Amygdala (tissue), 56 donors: Measurements from ENCODE around the gene BTC.
"Not testable (repeated sequence)": the region's sequence is repeated elsewhere in the genome, so short reads cannot be mapped to it uniquely, and the experiment has no call there.

Source experiments
- DNase-seq, 56 donors: peaks; one replicate each; lab custom pipeline; 2025; lab: John Stamatoyannopoulos, UW

Gene BTC

DNA sequence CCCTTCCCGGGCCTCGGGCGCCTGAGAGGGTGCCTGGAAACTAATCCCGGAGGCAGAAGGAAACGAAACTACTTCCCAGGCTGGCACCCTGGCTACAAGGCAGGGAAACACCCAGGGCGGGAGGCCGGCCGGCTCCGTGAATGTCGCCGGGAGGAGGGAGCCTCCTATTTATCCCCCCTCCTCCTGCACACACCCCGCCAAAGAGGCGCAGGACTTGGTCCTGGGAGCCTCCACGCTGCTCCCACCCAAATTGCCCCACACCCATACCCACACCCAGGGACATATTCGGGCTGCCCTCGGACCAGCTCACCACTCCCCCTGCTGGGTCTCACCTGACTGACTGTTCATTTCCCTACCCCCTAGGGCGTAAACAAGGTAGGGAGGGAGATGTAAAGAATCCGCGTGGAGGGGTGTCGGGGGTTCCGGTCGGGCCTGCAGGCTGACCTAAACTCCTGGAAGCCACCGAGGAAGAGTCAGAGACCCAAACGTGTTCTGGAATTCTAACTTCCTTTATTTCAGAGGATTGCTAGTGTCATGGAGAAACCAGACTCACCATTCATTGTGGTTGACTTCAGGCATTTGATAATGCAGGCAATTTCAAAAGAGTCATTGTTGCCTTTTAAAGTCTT, at the start of gene BTC:
Gene BTC, minus strand, starts transcription at position 142 of the 629 bp plus-strand sequence. CDS start 198 bp downstream, outside the sequence.
- peak in 14 of 56 donors; percentile 1 to 34 (median 8) for DNase-seq

GRCh38 chr4:74840936-74841509, 46.7 kb upstream of the BTC start:
- DNase-seq: no peak

DNA sequence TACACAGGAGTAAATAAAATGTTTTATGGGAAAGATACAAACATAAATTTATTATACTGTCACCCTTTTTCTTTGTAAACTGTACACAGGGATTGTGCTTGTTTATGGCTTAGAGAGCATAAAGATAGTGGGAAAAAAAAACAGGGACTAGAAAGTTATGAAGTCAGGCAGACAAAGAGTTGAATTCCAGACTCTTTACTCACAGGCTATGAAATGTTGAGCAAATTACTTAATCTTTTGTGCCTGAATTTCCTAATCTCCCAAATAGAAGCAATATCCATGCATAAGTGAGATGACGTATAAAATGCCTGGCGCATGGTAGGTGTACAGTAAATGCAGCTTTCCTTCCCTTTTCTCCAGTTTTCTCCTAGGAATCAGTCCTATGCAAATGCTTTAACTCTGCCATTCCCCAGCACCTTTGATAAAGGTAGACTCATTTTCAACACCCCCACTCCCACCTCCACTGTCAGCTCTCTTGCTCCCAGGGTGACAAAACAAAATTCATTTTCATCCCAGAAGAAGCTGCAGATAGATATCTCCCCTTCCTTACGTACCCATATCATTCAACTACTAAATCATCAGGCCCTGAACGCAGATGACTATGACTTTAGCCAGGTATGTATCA, 44.5 kb upstream of the BTC start:
- no peak for DNase-seq

DNA sequence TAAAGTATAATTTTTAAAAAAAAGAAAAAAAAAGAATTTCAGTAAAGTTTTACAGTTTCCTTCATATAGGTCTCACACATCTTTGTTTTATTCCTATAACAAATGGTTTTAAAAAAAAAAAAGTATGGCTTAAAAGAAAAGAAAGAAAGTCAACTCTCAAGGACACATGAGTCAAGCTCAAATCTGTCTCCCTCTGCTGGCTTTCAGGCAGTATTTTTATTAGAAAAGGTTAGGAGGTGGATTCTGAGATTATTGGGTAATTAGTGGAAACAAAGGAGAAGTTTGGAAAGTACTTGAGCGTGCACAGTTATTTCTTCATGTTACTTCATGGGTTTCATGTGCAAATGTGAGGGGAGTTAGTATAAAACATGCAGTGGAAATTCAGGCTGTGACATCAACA, 36.6 kb upstream of the BTC start:
- DNase-seq: no peak

GRCh38 chr4:74823194-74823593, 28.9 kb upstream of the BTC start:
- no peak for DNase-seq

- no peak for DNase-seq
Observed at GRCh38 chr4:74822603-74823002, 28.3 kb upstream of the BTC start.

- DNase-seq: no peak
Observed at GRCh38 chr4:74821541-74821940, 27.2 kb upstream of the BTC start.

- DNase-seq: no peak
Observed at GRCh38 chr4:74814052-74814451, 19.7 kb upstream of the BTC start.

GRCh38 chr4:74812056-74812455, 17.7 kb upstream of the BTC start:
- not testable (repeated sequence) for DNase-seq

- no peak for DNase-seq
Observed at GRCh38 chr4:74805601-74806000, 11.3 kb upstream of the BTC start.

- no peak for DNase-seq
Observed at GRCh38 chr4:74800310-74800709, 6.0 kb upstream of the BTC start.

DNA sequence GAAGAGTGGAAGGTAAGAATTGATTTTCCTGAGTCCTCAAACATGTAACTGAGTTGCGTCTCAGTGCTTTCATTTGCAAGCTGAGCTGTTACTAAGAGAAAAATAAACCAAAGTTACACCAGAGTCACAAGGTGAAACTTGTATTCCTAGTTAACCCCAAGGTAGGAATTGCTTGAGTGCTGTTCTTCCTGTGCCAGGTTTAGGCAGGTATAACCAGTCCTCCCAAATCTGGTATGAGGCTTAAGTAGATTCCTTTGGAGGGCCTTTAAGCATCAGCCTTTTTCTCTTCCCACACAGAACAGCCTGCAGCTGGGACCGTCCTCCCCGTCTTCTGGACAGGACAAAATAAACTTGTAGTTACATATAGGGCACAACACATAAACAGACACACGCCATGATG, 2.3 kb upstream of the BTC start:
- DNase-seq: no peak

DNA sequence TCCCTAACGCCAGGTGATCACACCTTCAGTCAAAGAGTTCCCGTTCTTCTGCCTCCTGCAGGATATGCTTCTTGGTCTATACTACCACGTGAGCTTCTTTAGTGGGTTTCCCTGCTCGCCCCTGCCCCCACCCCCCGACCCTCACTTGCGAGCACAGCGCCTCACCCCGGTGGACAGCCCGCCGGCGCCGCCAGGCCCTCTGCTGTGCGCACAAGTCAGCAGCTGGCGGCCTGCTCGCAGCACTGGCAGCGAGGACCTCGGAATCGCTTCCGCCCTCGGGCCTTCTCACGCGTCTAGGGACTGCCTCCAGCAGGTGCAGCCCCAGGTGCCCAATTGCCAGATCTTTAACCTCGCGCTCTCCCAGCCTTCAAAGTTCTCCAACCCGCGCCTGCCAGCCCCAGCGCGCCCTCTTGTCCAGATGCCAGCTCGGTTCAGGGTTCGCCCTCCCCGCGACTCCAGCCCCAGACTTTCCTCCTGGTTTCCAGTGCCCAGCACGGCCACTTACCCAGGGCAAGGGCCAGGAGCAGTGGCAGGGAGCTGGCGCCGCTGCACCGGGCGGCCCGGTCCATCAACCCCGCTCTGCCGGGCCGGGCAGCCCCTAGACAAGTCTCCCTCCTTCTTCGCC, 454 bp downstream of the BTC start:
- peak in 20 of 56 donors; percentile 2 to 50 (median 16) for DNase-seq

DNA sequence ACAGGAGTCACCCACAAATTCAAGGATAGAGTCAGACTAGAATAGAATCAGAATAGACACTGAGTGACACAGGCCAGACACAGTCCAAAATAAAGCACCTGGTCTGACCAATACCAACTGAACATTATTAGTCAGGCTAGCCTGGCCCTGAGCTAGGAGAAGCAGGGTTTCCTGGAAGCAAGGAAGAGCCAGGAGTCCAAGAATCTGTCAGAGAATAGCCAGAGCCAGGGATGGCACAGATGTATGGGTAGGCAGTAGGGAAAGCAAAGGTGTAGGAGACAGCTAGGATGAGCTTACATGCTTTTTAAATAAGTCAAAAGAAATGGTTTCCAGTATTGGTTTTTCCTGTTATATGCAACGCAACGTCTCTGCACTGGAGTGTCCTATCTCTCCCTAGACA, 3.7 kb downstream of the BTC start:
- DNase-seq: no peak

GRCh38 chr4:74789518-74789917, 4.8 kb downstream of the BTC start:
- DNase-seq: no peak

DNA sequence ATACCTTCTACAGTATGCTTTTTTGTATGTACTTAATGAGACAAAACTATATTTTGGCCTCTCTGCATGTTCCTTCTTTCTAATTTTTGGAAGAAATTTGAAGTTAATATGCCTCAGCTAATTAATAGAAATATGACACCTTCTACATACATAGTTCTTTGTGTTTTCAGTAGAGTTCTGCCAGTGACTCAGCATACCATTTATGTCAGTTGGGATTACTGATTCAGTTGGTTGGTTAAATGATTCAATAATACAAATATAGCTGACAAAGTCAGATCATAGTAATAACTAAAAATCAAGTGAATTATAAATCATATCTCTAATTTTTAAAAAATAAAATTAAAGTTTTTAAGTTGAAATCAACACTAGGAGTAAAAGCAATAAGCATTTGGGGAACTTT, 16.8 kb downstream of the BTC start:
- DNase-seq: no peak

DNA sequence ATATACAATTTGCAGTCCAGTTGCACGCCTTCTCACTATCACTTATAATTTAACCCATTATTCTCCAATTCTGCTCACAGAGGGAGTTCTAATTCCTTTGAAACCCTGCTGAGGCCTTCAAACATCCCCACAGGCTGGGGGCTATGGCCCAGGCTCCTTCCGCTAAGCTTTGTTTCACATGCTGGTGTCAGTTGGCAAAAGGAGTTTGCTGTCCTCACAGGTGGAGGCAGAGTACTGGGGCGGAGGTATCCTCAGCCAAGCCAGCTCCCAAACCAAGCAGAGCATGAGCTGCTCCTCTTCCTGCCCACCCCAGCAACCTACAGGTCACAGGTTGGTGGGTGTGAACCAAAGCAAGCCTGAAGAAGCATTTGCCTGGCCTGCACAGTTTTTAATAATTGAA, 21.5 kb downstream of the BTC start:
- DNase-seq: no peak

DNA sequence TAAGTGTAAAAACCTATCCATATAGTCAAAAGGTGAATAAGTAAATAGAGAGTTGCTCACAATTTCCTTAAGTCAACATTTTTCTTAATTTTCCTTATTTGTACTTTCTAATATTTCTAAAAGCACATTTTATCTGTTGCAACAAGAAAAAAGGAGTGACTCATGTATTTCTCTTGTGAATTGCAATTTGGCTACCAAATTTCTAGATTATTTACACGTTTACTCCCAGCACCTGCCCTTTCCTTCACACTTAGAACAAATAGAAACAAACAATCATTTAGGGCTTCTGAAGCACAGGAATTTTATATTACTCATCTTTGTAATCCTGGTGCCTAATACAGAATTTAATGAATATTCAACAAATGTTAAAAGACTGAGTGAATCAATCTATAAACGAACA, 22.2 kb downstream of the BTC start:
- DNase-seq: no peak

DNA sequence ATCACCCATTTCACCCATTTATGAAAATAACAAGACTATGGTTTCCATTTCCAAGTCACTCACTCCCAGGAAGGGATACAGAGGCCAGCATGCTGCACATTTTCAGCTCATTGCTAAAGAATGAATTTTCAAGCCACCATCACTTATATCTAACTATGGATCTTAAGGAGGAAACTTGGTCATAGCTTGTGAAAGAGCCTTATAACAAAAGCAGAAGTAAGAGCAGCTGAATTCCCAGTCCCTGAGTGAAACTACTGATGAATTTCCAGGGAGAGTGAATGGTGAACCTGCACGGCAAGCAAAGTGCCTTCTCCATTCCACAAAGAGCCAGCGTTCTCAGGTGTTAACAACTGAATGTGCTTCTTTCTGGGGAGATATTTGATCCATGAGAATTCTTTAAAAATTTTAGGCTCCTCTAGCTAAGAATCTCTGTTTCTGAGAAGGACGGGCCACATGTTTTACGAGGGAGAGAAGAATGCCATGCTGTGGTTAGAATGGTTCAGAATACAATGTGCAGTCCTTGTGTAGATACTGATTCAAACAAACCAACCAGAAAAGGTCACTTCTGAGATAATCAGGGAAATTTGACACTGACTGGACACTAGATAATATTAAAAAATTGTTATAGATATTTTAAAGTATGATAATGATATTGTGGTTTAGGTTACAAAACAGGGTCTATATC, 24.0 kb downstream of the BTC start:
- no peak for DNase-seq

- peak in 1 of 56 donors; percentile 8 for DNase-seq
Observed at GRCh38 chr4:74768857-74769525, 25.3 kb downstream of the BTC start.

DNA sequence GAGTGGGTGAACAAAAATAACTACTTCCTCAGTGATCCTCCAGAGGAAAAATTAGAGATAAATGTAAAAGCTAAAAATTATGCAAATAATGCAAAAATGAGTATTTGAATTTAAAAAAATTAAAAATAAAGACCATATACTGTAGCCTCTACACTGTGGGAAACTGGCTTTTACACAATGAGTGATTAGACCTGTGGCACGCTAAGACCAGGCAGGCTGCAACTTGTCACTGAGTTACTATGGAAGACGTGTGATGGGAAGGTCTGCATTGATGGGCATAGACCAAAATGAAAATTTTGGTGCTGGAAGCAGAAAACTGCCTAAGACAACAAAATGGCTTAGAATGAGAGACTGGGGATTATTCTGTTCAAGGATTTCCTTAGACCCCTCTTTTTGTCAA, 30.2 kb downstream of the BTC start:
- DNase-seq: no peak
